NCI-H1105 treated with DMSO at 0.1 percent for 48 hours (cell line): Measurements from ENCODE around the gene CSHL1.
"Not testable (repeated sequence)": the region's sequence is repeated elsewhere in the genome, so short reads cannot be mapped to it uniquely, and the experiment has no call there.

Experiments
- DNase-seq: peaks from one replicate; lab custom pipeline; 2025; lab: John Stamatoyannopoulos, UW

Gene CSHL1

GRCh38 chr17:63918305-63918704 lies 7.2 kb upstream of the CSHL1 start:
- DNase-seq = no peak

GRCh38 chr17:63917646-63918045 lies 6.6 kb upstream of the CSHL1 start:
- DNase-seq = no peak

- DNase-seq = not testable (repeated sequence)
Observed at GRCh38 chr17:63917206-63917605, 6.1 kb upstream of the CSHL1 start.

DNA sequence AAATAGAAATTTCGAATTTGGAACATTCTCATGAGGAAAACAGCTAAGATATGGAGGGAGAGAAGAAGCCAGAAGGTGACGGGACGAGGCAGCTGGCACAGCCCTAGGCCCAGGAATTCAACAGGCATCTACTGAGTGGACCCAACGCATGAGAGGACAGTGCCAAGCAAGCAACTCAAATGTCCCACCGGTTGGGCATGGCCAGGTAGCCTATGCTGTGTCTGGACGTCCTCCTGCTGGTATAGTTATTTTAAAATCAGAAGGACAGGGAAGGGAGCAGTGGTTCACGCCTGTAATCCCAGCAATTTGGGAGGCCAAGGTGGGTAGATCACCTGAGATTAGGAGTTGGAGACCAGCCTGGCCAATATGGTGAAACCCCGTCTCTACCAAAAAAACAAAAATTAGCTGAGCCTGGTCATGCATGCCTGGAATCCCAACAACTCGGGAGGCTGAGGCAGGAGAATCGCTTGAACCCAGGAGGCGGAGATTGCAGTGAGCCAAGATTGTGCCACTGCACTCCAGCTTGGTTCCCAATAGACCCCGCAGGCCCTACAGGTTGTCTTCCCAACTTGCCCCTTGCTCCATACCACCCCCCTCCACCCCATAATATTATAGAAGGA lies 5.6 kb upstream of the CSHL1 start:
- no peak for DNase-seq

- not testable (repeated sequence) for DNase-seq
Observed at GRCh38 chr17:63915753-63916152, 4.7 kb upstream of the CSHL1 start.

DNA sequence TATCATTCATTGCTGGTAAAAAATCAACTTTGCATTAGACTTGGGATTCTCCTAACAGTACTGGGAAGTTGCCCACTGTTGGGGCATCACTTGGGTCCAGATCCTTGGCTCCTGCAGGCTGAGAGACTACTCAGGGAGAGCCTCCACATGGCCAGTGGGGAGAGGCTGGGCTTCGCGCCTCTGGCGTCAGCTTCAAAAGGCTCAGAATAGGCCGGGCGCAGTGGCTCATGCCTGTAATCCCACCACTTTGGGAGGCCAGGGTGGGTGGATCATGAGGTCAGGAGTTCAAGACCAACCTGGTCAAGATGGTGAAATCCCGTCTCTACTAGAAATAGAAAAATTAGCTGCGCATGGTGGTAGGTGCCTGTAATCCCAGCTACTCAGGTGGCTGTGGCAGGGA lies 3.4 kb upstream of the CSHL1 start:
- DNase-seq = no peak

GRCh38 chr17:63911657-63912100 lies 621 bp upstream of the CSHL1 start:
- peak; percentile 11 for DNase-seq

DNA sequence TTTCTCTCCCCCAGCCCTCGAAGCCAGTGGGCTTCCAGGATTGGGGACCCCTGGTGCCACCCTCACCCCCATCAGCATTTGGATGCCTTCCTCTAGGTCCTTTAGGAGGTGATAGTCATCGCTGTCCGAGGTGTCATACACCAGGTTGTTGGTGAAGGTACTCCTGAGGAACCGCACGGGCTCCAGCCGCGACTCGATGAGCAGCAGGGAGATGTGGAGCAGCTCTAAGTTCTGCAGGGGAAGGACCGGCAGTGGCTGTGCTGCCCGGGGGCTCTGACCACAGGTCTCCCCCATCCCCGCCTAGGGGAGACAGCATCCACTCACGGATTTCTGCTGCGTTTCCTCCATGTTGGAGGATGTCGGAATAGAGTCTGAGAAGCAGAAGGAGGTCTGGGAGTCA lies 962 bp downstream of the CSHL1 start:
- DNase-seq = no peak

DNA sequence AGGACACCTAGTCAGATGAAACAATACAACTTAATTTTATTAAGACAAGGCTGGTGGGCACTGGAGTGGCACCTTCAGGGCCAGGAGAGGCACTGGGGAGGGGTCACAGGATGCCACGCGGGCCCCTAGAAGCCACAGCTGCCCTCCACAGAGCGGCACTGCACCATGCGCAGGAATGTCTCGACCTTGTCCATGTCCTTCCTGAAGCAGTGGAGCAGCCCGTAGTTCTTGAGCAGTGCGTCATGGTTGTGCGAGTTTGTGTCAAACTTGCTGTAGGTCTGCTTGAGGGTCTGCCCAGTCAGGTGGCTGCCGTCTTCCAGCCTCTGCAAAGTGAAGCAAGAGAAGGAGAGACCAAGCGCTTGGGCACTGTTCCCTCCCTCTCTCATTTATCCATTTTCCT lies 1.5 kb downstream of the CSHL1 start:
- DNase-seq = not testable (repeated sequence)

DNA sequence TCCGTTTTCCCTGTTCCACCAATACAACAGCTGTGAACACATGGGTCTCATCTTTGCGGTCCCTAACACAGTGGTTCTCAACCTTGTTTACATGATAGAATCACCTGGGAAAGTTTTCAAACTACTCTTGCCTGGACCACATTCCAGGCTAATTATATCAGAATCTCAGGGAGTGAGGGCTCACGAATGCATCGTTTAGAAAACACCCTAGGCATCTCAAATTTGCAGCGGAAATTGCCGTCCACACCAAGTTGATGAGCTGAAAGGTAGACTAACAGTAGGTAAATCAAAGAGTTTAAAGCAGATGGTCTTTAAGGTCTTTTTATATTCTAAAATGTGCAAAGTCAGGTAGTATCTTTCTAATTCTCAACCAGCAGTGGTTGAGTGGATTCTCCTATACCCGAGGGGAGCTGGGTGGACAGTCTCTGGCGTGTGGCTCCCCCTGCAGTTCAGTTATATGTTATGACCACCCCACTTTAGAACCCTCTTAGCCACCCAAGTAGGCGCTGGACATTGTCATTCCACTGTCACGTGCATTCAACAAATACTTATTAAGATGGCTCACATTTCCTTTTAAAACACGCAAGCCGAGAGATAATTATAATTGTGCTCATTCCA lies 3.8 kb downstream of the CSHL1 start:
- DNase-seq = not testable (repeated sequence)

DNA sequence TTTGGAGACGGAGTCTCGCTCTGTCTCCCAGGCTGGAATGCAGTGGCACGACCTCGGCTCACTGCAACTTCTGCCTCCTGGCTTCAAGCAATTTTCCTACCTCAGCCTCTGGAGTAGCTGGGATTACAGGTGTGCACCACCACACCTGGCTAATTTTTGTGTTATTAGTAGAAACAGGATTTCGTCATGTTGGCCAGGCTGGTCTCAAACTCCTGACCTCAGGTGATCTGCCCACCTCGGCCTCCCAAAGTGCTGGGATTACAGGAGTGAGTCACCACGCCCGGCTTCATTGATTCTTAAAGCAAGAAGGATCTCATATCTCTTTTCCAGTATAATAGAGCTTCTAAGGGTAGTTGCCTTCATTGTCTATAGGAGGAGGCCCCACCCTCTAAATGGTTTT lies 6.3 kb downstream of the CSHL1 start:
- not testable (repeated sequence) for DNase-seq

- DNase-seq = not testable (repeated sequence)
Observed at GRCh38 chr17:63903787-63904201, 7.3 kb downstream of the CSHL1 start.

- DNase-seq = not testable (repeated sequence)
Observed at GRCh38 chr17:63901971-63902370, 9.1 kb downstream of the CSHL1 start.

DNA sequence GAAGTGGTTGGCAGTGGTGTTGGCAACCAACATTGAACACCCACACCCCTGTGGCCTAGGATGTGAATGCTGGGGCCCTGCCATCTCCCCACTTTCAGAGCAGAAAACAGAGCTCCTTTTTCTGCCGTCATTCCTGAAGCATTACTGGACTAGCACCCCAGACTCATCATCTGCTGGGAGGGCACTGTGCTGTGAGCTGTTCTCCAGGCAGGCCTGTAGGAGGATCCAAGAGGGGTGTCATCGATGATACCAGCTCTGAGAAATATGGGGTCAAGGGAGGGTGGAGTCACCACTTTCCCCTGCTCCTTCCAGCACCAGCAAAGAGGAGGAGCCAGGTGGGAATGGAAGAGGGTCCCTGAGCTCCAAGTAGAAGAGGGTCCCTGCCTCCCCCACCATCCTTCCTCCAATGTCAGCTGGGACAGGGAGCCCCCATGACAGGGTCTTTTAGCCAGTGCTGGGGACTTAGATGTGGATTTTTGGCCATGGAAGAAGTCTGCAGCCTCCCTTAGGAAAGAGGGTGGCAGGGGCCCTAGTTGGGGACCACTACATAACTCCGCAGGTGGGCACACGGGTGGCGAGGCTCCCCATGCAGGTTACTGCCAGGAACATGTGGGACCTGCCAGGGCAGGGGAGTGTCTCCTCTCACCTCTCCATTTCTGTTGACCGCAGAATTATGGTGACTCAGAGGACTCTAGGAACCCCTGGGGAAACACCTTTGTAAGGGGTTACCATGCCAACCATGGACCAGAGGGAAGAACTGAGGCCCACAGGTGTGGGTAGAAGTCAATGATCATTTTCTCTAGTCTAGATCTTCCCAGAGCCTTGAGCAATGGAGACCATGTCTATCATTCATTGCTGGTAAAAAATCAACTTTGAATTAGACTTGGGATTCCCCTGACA lies 11.9 kb downstream of the CSHL1 start:
- DNase-seq = not testable (repeated sequence)

- DNase-seq = not testable (repeated sequence)
Observed at GRCh38 chr17:63896524-63897354, 14.3 kb downstream of the CSHL1 start, which contains the start of gene CSH1. Gene CSH1 (minus strand): TSS chr17:63896574. CDS start chr17:63896511, 63 bp downstream.

DNA sequence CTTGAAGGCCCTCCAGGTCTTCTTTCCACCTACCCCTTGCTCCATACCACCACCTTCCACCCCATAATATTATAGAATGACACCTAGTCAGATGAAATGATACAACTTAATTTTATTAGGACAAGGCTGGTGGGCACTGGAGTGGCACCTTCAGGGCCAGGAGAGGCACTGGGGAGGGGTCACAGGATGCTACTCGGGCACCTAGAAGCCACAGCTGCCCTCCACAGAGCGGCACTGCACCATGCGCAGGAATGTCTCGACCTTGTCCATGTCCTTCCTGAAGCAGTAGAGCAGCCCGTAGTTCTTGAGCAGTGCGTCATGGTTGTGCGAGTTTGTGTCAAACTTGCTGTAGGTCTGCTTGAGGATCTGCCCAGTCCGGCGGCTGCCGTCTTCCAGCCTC lies 16.2 kb downstream of the CSHL1 start:
- not testable (repeated sequence) for DNase-seq

DNA sequence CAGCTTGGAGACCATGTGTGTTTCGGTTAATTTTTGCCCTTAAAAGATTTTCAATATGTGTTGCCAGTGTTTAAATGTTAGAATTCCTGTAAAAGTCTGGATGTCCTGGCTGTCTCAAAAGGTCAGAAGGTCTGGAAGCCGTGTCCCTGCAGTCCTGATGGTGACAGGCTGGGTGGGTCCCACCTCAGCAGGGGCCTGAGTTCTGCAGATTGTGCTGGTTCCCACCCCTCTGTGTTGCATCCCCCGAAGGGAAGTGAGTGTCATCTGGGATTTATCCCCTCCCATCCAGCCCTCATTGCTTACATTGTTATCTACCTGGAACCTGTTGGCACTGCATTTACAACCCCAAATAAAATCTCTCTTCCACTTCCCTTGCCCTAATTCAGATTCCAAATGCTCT lies 17.0 kb downstream of the CSHL1 start:
- not testable (repeated sequence) for DNase-seq

- DNase-seq = not testable (repeated sequence)
Observed at GRCh38 chr17:63892316-63893037, 18.6 kb downstream of the CSHL1 start.

DNA sequence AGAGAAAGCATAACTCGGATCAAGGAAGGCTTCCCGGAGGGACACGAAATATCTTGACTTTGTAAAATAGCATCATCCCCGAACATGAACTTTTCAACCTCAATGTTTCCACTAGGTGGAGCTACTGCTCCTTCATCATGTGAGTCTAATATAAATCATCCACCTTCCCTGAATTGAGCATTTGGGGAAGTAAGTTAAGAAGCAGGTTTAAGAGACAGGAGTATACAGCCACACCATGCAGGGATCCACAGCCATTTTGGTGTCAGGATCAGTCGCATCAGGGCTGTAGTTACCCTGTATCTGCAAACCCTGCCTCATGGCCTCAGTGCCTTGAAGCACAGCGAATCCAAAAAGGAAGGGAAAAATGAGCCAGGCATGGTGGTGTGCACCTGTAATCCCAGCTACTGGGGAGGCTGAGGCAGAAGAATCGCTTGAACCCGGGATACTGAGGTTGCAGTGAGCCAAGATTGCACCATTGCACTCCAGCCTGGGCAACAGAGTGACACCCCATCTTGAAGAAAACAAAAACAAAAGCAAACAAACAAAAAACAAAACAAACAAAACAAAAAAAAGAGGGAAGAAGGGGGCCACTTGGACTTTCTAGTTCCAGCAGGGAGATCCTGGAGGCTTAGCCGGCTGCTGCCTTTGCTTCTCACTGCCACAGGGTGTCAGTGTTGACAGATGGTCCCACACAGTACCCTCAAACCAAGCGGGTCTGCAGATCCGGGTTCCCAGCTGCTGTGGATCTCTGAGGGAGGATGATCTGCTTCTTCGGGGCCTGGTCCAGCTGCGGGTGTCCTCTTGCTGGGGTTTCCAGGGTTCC lies 21.8 kb downstream of the CSHL1 start:
- not testable (repeated sequence) for DNase-seq

DNA sequence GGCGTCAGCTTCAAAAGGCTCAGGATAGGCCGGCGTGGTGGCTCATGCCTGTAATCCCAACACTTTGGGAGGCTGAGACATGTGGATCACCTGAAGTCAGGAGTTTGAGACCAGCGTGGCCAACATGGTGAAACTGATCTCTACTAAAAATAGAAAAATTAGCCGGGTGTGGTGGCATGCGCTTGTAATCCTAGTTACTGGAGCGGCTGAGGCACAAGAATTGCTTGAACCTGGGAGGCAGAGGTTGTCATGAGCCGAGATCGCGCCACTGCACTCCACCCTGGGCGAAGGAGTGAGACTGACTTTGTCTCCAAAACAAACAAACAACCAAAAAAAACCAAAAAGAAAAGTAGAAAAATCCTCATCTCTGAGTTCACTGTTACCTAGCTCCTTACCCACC lies 25.9 kb downstream of the CSHL1 start:
- not testable (repeated sequence) for DNase-seq
